Measurements from ENCODE around the gene STK11IP. TPM values are rescaled to one million over a fixed set of nuclear protein-coding genes. Genes with fewer than 3 reads are reported as not detected.
A peak's percentile ranks its signal among the peaks of the same experiment; 100 is the strongest.

STK11IP gene
- total and polyA plus RNA-seq, 2 of the 13 experiments (the other 11 are each of a cell fraction or from before 2014, with no cell fraction given), result 12.8 to 24.0 TPM

GRCh38 chr2:219561179-219562048, 36.2 kb upstream of the STK11IP start (continued):
- TF ChIP-seq ZNF800 (CRISPR knock-in tag; IDR thresholded peaks at IDR 0.05) (no peak), ZNF564 (CRISPR knock-in tag; IDR thresholded peaks at IDR 0.05) (peak; percentile 20; the same call in 1 of the 2 replicates), MXD1 (CRISPR knock-in tag; IDR thresholded peaks at IDR 0.05) (no peak), POGZ (CRISPR knock-in tag; IDR thresholded peaks at IDR 0.05) (no peak), MAFF (IDR thresholded peaks at IDR 0.05; ENCODE audit: low read depth, low read length) (no peak), ZBTB39 (CRISPR knock-in tag; IDR thresholded peaks at IDR 0.05) (no peak; the same call in 1 of the 2 replicates), SCMH1 (CRISPR knock-in tag; IDR thresholded peaks at IDR 0.05; ENCODE audit: borderline replicate concordance) (no peak), SALL2 (CRISPR knock-in tag; IDR thresholded peaks at IDR 0.05) (no peak), NKX3-1 (CRISPR knock-in tag; IDR thresholded peaks at IDR 0.05) (no peak), KAT2B (IDR thresholded peaks at IDR 0.05; ENCODE audit: borderline replicate concordance, low read depth, low read length) (no peak), TOPORS (CRISPR knock-in tag; IDR thresholded peaks at IDR 0.05) (no peak), ZNF646 (CRISPR knock-in tag; IDR thresholded peaks at IDR 0.05) (no peak; the same call in 1 of the 2 replicates), GLMP (CRISPR knock-in tag; IDR thresholded peaks at IDR 0.05; ENCODE audit: borderline replicate concordance) (no peak), KLF6 (CRISPR knock-in tag; IDR thresholded peaks at IDR 0.05) (no peak), EED (CRISPR knock-in tag; IDR thresholded peaks at IDR 0.05) (peak; percentile 13; the same call in 1 of the 2 replicates), ZNF616 (CRISPR knock-in tag; IDR thresholded peaks at IDR 0.05; ENCODE audit: low read depth) (peak; percentile 40; the same call in 1 of the 2 replicates), ZFP62 (CRISPR knock-in tag; IDR thresholded peaks at IDR 0.05) (no peak)

Measured in HepG2 (cell line).